Measurements from ENCODE around the gene FPGT. TPM values are rescaled to one million over a fixed set of nuclear protein-coding genes. Genes with fewer than 3 reads are reported as not detected.
"Not testable (repeated sequence)": the region's sequence is repeated elsewhere in the genome, so short reads cannot be mapped to it uniquely, and the experiment has no call there.

Gene FPGT
- polyA plus RNA-seq, 2 of the 4 experiments (the other 2 are of a cell fraction), result 9.6 to 19.9 TPM

DNA sequence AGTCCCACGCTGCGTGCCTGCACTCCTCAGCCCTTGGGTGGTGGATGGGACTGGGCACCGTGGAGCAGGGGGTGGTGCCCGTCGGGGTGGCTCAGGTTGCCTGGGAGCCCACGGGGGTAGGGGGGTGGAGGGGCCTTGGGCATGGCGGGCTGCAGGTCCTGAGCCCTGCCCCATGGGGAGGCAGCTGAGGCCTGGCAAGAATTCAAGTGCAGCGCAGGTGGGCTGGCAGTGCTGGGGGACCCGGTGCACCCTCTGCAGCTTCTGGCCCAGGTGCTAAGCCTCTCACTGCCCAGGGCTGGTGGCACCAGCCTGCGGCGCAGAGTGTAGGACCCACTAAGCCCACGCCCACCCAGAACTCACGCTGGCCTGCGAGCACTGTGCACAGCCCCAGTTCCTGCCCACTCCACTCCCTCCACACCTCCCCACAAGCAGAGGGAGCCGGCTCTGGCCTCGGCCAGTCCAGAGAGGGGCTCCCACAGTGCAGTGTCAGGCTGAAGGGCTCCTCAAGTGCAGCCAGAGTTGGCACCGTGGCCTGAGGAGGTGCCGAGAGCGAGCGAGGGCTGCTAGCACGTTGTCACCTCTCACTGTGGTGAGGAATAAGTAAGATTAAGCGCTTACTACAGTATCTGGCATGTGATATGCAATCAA is 50.0 kb downstream of the FPGT start:
- Histone ChIP-seq H3K4me3 (no peak overlapping the region), H3K4me2 (no peak overlapping the region), H3K9me3 (no peaks in the 10 kb centered on the region), H3K27ac (no peak overlapping the region), H3K4me1 (no peaks in the 10 kb centered on the region)
- DNase-seq (ENCODE audit: low read depth in 1 of 2, low spot score in 1 of 2), result no peak
- no peak for ATAC-seq
- FAIRE-seq, result no peak
- POLR2A ChIA-PET, result no interaction called here
- TF ChIP-seq JUN (IDR thresholded peaks at IDR 0.05), result no peak
- TF ChIP-seq, protein P1, sequence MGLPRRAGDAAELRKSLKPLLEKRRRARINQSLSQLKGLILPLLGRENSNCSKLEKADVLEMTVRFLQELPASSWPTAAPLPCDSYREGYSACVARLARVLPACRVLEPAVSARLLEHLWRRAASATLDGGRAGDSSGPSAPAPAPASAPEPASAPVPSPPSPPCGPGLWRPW (IDR thresholded peaks at IDR 0.05), result no peak
- TF ChIP-seq EHF (CRISPR knock-in tag; IDR thresholded peaks at IDR 0.05), result no peak
- no peak for TF ChIP-seq CHD2 (IDR thresholded peaks at IDR 0.05; ENCODE audit: low read length, partially characterized antibody)
- no peak for TF ChIP-seq MAFK (IDR thresholded peaks at IDR 0.05; ENCODE audit: partially characterized antibody)
- TF ChIP-seq JUNB (IDR thresholded peaks at IDR 0.05), result no peak
- TF ChIP-seq, protein P2, sequence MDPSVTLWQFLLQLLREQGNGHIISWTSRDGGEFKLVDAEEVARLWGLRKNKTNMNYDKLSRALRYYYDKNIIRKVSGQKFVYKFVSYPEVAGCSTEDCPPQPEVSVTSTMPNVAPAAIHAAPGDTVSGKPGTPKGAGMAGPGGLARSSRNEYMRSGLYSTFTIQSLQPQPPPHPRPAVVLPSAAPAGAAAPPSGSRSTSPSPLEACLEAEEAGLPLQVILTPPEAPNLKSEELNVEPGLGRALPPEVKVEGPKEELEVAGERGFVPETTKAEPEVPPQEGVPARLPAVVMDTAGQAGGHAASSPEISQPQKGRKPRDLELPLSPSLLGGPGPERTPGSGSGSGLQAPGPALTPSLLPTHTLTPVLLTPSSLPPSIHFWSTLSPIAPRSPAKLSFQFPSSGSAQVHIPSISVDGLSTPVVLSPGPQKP (IDR thresholded peaks at IDR 0.05; ENCODE audit: low read depth, low read length), result no peak
- no peak for TF ChIP-seq CHD4 (IDR thresholded peaks at IDR 0.05; ENCODE audit: borderline replicate concordance)
- TF ChIP-seq RFX5 (IDR thresholded peaks at IDR 0.05), result no peak
- TF ChIP-seq, protein P3, sequence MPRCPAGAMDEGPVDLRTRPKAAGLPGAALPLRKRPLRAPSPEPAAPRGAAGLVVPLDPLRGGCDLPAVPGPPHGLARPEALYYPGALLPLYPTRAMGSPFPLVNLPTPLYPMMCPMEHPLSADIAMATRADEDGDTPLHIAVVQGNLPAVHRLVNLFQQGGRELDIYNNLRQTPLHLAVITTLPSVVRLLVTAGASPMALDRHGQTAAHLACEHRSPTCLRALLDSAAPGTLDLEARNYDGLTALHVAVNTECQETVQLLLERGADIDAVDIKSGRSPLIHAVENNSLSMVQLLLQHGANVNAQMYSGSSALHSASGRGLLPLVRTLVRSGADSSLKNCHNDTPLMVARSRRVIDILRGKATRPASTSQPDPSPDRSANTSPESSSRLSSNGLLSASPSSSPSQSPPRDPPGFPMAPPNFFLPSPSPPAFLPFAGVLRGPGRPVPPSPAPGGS (IDR thresholded peaks at IDR 0.05), result no peak
- WGBS (ENCODE audit: missing lambda C conversion rate), result 74% methylated on average over 9 of the region's 22 CpGs
- CTCF ChIA-PET, result no interaction called here

DNA sequence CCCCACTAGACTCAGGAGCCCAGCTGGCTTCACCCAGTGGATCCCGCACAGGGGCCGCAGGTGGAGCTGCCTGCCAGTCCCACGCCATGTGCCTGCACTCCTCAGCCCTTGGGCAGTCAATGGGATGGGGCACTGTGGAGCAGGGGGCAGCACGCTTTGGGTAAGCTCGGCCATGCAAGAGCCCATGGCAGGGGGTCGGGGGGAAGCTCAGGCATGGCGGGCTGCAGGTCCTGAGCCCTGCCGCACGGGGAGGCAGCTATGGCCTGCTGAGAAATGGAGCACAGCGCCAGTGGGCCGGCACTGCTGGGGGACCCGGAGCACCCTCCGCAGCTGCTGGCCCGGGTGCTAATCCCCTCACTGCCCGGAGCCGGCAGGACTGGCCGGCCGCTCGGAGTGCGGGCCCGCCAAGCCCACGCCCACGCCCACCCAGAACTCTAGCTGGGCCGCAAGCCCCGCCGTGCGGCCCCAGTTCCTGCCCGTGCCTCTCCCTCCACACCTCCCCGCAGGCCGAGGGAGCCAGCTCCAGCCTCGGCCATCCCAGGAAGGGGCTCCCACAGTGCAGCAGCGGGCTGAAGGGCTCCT is 55.3 kb downstream of the FPGT start:
- H3K4me1 ChIP-seq; H3K9me3 ChIP-seq; FAIRE-seq; H3K4me2 ChIP-seq; H3K27ac ChIP-seq; DNase-seq (ENCODE audit: low read depth in 1 of 2, low spot score in 1 of 2); CTCF ChIA-PET; POLR2A ChIA-PET; ATAC-seq; H3K4me3 ChIP-seq: not testable (repeated sequence)
- WGBS (ENCODE audit: missing lambda C conversion rate), result 72% methylated on average over 10 of the region's 32 CpGs

Other genes with a start within 250 kb of the FPGT start
- 2.9 and 3.9 TPM in 2 replicates for gene LRRIQ3, start 66 bp upstream of the FPGT start, polyA plus RNA-seq (2011; rRNA removed)
- gene LRRIQ3, start 66 bp upstream of the FPGT start, polyA plus RNA-seq (2017; fragmentation: RNase III; extraction: RNeasy Plus Mini Kit Qiagen cat#74134 plus additional on column Dnase treatment), result 2.4 to 2.8 TPM (median 2.5 TPM) in 3 replicates
- 0.42 and 0.67 TPM in 2 replicates for gene TNNI3K, start 37.1 kb downstream of the FPGT start, polyA plus RNA-seq (2011; rRNA removed)
- 0.09 to 0.24 TPM in 2 of 3 replicates, not detected in the other for gene TNNI3K, start 37.1 kb downstream of the FPGT start, polyA plus RNA-seq (2017; fragmentation: RNase III; extraction: RNeasy Plus Mini Kit Qiagen cat#74134 plus additional on column Dnase treatment)